Prostate gland (tissue), 2 donors: ENCODE data around the gene ZNF575. TPM values are rescaled to one million over a fixed set of nuclear protein-coding genes. Genes with fewer than 3 reads are reported as not detected.

ENCODE experiments used
- DNase-seq: peaks from one replicate; pipeline ENCODE4 v3.0.0-alpha.2; 2019; ENCODE audit warnings: low spot score
- H3K27ac ChIP-seq, 2 donors: fragments of 200-600 bp; sonication (generic); 2 replicates each; pipeline ENCODE4 v1.5.1; 2017 to 2019
- H3K27me3 ChIP-seq: fragments of 200-600 bp; sonication (generic); replicated peaks from 2 replicates; pipeline ENCODE4 v1.5.1; 2019; ENCODE audit not compliant: insufficient read depth
- H3K36me3 ChIP-seq, 2 donors: fragments of 200-600 bp; sonication (generic); 1 replicate in 1 of 2; 2 replicates in 1 of 2; pipeline versions ENCODE4 v1.5.1 to v1.8.1; 2017 to 2019
- H3K4me1 ChIP-seq: fragments of 200-600 bp; sonication (generic); replicated peaks from 2 replicates; pipeline ENCODE4 v1.5.1; 2019
- H3K4me3 ChIP-seq, 2 donors: fragments of 200-600 bp; sonication (generic); 2 replicates each; pipeline ENCODE4 v1.5.1; 2017 to 2019
- H3K9me3 ChIP-seq: fragments of 200-600 bp; sonication (generic); 2 replicates; pipeline ENCODE4 v1.5.1; 2017
- CTCF ChIP-seq, 4 experiments: fragments of 200-600 bp in 2 of 4; fragments of 450-650 bp in 2 of 4; sonication (generic) in 2 of 4; IDR thresholded peaks; 1 replicate in 3 of 4; 2 replicates in 1 of 4; pipeline ENCODE4 v1.5.1; 2016 to 2019; ENCODE audit warnings: antibody characterized with exemption in 4 of 4, mild to moderate bottlenecking in 2 of 4, moderate library complexity in 2 of 4
- POLR2A ChIP-seq: fragments of 450-650 bp; IDR thresholded peaks from one replicate; pipeline ENCODE4 v1.6.1; 2016; ENCODE audit warnings: antibody characterized with exemption, mild to moderate bottlenecking
- POLR2AphosphoS5 ChIP-seq: sonication (generic); formaldehyde crosslinking; IDR thresholded peaks from one replicate; pipeline ENCODE4 v1.6.1; 2017; ENCODE audit warnings: antibody characterized with exemption
- WGBS: methylation state at CpG from one replicate; pipeline ENCODE4 v1.1.5; 2018; 5-methylcytosine and 5-hydroxymethylcytosine counted together
- intact Hi-C: fragments of 100-400 bp; cut with DNase I; formaldehyde crosslinking; loops from one replicate; pipeline ENCODE4 v1.14.2; 2022
- total RNA-seq, 2 donors: library from RNA; depleted of rRNA; stranded (reverse); fragments of >200 nt; gene quantifications; one replicate each; pipeline ENCODE4 v1.1.0, GENCODE V29; 2016

The ZNF575 gene
- total RNA-seq, 2 donors from 2014 or later, result 2.0 TPM; not detected in 1

- no peaks in the 10 kb centered on the region for H3K36me3 ChIP-seq
- peaks cover 16% of the 10 kb centered on the region for H3K4me1 ChIP-seq
- intact Hi-C loops, result loop anchor here (5.0 kb wide), 1 partner anchor 41 kb away; no protein-coding TSS in a partner anchor
- TF ChIP-seq POLR2A (peak; percentile 90), CTCF (IDR thresholded peaks at IDR 0.05) (peak; percentile 21 to 50 (median 42)), POLR2AphosphoS5 (no peak)
- under 1% methylated on average over 40 of the region's 64 CpGs for WGBS
- peak; percentile 99 for DNase-seq
- H3K9me3 ChIP-seq, result no peaks in the 10 kb centered on the region
- peak overlapping the region; percentile 93 to 99 for H3K27ac ChIP-seq
- H3K4me3 ChIP-seq, result peak overlapping the region; percentile 52 to 80
- no peaks in the 10 kb centered on the region for H3K27me3 ChIP-seq
Measured at GRCh38 chr19:43503501-43504425, 29.2 kb upstream of the ZNF575 start.

GRCh38 chr19:43504426-43505185, 28.4 kb upstream of the ZNF575 start, which contains the start of gene PHLDB3:
Gene PHLDB3, minus strand, starts transcription at chr19:43504746. Its CDS starts 628 bp downstream, at chr19:43504118.
- H3K9me3 ChIP-seq, result no peaks in the 10 kb centered on the region
- H3K4me1 ChIP-seq, result peaks cover 9% of the 10 kb centered on the region
- peak within 1 kb of the TSS; percentile 93 to 99 for H3K27ac ChIP-seq
- H3K27me3 ChIP-seq, result no peaks in the 10 kb centered on the region
- H3K4me3 ChIP-seq, result peak within 1 kb of the TSS; percentile 52 to 80
- no peaks in the 10 kb centered on the region for H3K36me3 ChIP-seq
- 1% methylated on average over 42 of the region's 42 CpGs for WGBS
- TF ChIP-seq POLR2AphosphoS5 (peak; percentile 43), POLR2A (peak; percentile 51), CTCF (IDR thresholded peaks at IDR 0.05) (no peak)
- DNase-seq, result peak; percentile 70
- intact Hi-C loops, result loop anchor here (5.0 kb wide), 1 partner anchor 42 kb away; no protein-coding TSS in a partner anchor

- TF ChIP-seq CTCF (IDR thresholded peaks at IDR 0.05) (no peak), POLR2AphosphoS5 (no peak), POLR2A (no peak)
- intact Hi-C loops, result no loop called here
- Histone ChIP-seq H3K9me3 (no peaks in the 10 kb centered on the region), H3K36me3 (no peaks in the 10 kb centered on the region), H3K4me1 (peaks cover 9% of the 10 kb centered on the region), H3K4me3 (peak overlapping the region in 1 of 2 donors; percentile 80), H3K27me3 (no peaks in the 10 kb centered on the region), H3K27ac (peak overlapping the region; percentile 93 to 99)
- 79% methylated on average over 3 of the region's 3 CpGs for WGBS
- no peak for DNase-seq
Measured at GRCh38 chr19:43505186-43505456, 27.9 kb upstream of the ZNF575 start.

- Histone ChIP-seq H3K4me1 (peaks cover 9% of the 10 kb centered on the region), H3K27me3 (no peaks in the 10 kb centered on the region), H3K9me3 (no peaks in the 10 kb centered on the region), H3K4me3 (no peak overlapping the region), H3K27ac (no peak overlapping the region), H3K36me3 (no peaks in the 10 kb centered on the region)
- no peak for DNase-seq
- no peak for TF ChIP-seq POLR2AphosphoS5
- intact Hi-C loops, result no loop called here
- 94% methylated on average over 5 of the region's 5 CpGs for WGBS
Measured at GRCh38 chr19:43505941-43506340, 27.0 kb upstream of the ZNF575 start.

- H3K27ac ChIP-seq, result no peak overlapping the region
- H3K4me1 ChIP-seq, result peaks cover 7% of the 10 kb centered on the region
- DNase-seq, result no peak
- 89% methylated on average over 5 of the region's 5 CpGs for WGBS
- TF ChIP-seq CTCF (IDR thresholded peaks at IDR 0.05), result no peak
- TF ChIP-seq POLR2AphosphoS5, result no peak
- no peaks in the 10 kb centered on the region for H3K36me3 ChIP-seq
- no peaks in the 10 kb centered on the region for H3K27me3 ChIP-seq
- H3K9me3 ChIP-seq, result no peaks in the 10 kb centered on the region
- no peak overlapping the region for H3K4me3 ChIP-seq
- intact Hi-C loops, result no loop called here
Measured at GRCh38 chr19:43506629-43507028, 26.4 kb upstream of the ZNF575 start.
